ENCODE data around the gene G6PC3.

Gene G6PC3

DNA sequence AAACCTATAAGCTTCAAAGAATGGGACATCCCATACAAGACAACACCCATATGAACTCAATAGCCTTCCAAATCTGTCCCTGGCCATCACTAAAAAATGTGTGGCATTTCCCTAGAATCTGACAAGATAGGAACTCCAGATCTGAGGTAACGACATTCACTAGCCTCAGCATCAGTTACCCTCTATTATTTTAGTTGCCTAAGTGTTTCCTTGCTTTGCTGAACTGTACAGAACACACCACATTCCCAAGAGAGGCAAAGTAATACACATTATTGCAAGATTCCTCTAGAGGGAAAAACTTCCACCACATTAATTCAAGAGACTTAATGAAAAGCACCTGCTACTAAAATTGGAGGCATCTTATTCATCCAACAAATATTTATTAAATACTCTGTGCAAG lies 9.1 kb upstream of the G6PC3 start:
- no peak for DNase-seq

DNA sequence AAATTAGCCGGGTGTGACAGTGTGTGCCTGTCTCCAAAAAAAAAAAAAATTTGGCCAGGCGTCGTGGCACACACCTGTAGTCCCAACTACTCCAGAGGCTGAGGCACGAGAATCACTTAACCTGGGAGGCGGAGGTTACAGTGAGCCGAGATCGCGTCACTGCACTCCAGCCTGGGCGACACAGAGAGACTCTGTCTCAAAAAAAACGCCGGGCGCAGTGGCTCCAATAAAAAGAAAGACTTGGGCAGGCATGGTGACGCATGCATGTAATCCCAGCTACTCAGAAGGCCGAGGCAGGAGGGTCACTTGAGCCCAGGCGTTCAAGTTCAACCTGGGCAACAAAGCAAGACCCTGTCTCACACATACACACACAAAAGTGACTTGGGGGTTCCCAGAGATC lies 7.7 kb upstream of the G6PC3 start:
- DNase-seq = no peak

DNA sequence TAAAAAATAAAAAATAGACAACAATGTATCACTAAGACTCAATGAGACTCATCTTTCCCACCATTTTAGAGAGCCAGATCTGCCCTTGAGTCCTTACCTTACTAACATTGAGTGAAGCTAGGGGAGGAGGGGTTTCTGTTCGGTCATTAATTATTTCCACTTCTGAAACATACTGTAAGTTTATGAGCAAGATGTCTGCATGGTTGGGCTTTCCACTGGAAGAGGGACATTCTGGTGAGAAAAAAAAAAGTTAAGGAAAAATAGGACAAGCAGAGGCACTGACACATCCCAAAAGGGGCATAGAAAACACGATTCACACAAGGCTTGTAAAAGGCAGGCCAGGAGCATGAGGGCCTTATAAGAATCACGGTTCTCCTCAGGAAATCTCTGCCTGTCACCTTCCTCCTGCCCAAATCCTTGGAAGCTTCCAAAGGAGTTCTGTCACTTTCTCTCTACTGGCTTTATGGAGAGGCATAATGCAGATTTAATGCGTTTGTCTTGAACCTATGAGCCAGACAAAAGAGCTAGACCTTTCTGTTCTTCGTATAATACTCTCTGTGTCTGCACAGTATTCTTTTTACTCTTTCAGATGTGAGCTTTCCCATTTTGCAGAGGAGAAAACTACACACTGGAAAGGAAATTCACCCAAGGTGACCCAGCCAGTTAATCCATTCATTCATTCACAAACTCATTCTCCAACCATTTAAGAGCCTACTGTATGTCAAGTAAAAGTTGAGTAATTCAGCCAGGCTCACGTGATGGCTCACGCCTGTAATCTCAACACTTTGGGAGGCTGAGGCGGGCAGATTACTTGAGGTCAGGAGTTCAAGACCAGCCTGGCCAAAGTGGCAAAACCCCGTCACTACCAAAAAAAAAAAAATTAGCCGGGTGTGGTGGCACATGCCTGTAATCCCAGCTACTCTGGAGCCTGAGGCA lies 6.6 kb upstream of the G6PC3 start:
- no peak for DNase-seq

DNA sequence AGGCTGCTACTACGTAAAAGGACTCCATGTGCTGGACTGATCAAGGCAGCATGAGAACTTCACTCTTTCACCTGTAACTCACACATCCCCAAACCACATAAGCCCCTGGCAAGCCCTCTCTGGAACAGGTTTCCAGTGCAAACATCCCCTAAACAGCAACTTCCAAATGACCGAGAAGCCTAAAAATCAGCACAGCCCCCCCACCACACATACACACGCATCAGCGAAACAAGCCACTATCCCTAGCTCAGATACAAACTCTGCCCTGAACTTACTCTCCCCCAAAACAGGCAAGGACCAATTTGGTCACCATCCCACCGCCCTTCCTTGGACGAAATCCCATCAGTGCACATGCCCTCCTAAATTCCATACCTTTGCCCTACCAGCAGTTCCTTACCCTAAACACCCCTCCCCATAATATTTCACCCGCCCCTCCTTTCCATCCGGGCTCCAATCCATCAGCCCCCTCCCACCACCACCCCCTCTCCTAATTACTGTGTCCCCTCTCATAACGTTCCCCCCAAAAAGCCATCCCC lies 4.8 kb upstream of the G6PC3 start:
- no peak for DNase-seq

DNA sequence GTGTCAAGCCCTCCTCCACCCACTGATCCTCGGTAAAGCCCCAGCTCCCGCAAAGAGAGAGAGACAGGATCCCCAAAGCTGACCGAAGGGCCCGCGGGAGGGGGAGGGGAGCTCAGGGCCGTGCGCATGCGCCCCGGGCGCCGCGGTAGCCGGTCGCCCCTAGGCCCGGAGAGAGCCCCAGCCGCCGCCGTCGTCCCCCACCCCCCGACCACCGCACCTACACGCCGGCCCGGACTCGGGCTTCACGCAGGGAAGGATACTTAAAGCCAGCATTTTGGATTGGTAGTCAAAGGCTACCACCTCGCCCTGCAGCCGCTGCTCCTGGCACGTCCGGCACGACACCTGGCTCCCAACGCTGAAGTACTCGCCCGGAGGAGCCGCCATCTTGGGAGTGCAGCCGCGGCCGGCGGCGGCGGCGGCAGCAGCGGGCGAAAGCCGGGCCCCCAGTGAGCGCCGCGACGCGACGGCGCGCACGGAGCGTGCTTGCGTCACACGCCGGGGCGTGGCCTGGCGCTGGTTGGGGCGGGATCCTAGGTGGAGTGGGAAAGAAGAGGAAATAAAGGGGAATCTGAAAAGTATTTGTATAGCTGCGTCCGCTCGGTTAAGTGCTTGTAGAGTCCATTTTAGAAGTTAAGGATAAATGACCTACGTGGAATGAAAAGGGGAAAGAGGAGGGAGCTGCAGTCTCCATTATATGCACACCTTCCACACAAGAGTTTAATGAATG lies 4.2 kb upstream of the G6PC3 start, which contains the start of gene LSM12:
Gene LSM12 (minus strand): TSS at position 468 of the 727 bp plus-strand sequence. CDS start 84 bp downstream, at position 384.
- peak; percentile 87 for DNase-seq

DNA sequence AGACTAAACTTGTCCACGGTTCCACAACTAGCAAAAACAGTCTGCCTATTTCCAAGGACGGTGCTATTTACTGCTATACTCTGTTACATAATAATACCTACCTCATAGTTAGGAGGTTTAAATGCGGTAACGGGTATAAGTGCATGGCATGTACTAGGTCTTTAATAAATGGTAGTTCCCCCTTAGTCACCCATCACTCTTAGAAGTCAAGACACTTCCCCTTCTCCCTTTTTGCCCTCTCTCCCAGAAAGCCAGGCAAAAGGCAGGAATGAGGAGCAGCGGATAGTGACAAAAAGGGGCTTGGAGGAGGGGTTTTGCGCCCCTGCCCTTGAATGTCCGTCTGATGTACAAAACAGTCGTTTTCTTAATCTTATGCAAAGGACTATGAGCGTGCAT lies 3.0 kb upstream of the G6PC3 start:
- no peak for DNase-seq

DNA sequence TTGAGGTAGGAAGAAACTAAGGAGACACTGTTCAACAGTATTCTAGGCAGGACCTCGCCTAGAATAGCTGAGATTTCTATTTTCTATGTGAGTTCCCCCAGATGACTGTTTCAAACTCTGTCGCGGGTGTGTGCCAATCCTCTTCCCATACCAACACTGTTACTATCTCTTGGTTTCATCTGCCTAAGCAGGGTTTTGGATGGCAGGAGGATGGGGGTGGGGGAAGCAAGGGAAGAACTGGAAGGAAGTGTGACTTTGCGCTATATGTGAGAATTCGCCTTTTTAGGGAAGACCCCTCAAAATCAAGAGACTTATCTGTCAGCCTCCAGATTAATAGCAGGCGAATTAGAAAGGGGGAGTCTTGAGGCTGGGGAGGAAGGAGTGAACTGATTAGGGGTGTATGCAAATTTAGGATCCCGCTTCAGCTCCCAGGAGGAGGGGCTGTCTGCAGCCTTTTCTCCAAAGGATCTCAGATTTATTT lies 521 bp upstream of the G6PC3 start:
- no peak for DNase-seq

DNA sequence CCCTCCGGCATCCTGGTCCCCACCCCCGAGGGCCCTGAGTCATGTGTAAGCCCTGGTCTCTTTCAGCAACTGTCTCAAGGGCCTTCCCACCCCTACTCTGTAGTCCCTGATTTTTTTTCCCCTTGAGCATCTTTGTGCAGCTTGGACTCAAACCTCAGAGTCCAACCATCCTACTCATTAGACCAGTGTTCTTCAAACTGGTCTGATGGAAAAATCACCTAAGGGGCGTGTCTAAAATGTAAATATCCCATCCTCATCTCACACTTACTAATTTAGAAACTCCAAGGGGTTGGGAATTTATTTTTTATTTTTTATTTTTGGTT lies 624 bp downstream of the G6PC3 start:
- DNase-seq = no peak

DNA sequence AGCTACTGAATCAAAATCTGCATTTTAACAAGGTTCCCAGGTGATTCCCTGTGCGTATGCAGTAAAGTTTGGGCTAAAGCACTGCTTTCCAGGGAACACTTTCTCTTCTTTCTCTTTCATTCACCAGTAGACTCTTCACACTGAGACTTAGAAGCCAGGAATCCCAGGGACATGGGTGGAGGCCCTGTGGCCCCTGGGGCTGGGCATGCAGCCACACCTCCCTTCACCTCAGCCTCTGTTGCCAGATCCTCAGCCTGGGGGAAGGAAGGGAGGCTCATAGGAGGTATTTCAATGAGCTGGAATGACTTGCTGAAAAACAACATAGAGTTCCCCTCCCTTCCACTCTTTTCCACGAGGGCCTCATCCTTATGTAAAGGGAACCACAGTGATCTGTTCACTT lies 1.2 kb downstream of the G6PC3 start:
- DNase-seq = no peak

DNA sequence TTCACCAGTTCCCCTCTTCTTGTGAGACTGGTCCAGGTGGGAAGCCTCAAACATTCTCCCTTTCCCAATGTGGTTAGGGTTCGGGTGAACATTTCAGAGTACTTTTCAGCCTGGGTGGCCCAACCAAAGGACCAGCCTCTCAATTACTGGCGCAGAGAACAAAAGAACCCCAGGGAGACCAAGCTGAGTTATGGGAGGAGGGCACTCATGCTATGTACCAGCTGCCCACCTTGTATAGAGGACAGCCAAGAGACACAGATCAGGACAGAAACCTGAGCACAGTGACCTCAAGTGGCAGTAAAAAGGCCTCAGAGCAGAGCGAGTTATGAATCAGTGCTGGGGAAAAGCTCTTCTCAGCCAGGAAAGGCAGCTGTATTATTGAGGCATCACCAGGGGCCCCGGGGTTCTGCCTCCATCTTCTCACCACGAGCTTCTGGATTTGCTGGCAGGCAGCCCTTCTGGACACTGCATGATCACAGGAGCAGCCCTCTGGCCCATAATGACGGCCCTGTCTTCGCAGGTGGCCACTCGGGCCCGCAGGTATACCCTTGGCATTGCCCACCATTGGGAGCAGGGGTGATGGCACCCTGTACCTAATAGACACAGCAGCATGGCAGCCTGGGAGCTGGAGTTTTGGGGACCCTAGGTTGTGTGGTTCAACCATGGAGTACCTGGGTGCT lies 3.8 kb downstream of the G6PC3 start:
- no peak for DNase-seq

DNA sequence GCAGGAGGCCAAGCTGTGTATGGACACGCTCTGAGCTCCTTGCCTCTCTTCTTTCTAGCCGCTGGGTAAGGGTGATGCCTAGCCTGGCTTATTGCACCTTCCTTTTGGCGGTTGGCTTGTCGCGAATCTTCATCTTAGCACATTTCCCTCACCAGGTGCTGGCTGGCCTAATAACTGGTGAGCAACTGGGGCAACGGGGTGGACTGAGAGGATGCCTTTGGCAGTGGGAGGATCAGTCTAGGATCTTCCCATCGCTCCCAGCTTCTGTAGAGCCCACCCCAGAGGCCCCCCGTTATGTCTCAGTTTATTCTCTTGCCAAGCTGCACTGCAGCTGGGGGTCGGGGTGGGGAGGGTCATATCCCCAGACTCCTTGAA lies 4.4 kb downstream of the G6PC3 start:
- no peak for DNase-seq

DNA sequence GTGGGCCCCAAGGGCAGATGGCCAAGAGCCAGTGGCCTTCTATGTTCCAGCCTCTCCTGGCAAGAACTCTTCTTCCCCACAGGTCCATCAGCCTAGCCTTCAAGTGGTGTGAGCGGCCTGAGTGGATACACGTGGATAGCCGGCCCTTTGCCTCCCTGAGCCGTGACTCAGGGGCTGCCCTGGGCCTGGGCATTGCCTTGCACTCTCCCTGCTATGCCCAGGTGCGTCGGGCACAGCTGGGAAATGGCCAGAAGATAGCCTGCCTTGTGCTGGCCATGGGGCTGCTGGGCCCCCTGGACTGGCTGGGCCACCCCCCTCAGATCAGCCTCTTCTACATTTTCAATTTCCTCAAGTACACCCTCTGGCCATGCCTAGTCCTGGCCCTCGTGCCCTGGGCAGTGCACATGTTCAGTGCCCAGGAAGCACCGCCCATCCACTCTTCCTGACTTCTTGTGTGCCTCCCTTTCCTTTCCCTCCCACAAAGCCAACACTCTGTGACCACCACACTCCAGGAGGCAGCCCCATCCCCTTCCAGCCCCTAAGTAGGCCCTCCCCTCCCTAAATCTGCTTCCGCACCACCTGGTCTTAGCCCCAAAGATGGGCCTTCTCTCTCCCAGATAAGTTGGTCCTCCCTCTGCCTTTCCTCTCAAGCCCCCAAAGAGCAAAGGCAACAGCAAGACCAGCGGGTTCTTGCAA lies 5.2 kb downstream of the G6PC3 start:
- DNase-seq = no peak

DNA sequence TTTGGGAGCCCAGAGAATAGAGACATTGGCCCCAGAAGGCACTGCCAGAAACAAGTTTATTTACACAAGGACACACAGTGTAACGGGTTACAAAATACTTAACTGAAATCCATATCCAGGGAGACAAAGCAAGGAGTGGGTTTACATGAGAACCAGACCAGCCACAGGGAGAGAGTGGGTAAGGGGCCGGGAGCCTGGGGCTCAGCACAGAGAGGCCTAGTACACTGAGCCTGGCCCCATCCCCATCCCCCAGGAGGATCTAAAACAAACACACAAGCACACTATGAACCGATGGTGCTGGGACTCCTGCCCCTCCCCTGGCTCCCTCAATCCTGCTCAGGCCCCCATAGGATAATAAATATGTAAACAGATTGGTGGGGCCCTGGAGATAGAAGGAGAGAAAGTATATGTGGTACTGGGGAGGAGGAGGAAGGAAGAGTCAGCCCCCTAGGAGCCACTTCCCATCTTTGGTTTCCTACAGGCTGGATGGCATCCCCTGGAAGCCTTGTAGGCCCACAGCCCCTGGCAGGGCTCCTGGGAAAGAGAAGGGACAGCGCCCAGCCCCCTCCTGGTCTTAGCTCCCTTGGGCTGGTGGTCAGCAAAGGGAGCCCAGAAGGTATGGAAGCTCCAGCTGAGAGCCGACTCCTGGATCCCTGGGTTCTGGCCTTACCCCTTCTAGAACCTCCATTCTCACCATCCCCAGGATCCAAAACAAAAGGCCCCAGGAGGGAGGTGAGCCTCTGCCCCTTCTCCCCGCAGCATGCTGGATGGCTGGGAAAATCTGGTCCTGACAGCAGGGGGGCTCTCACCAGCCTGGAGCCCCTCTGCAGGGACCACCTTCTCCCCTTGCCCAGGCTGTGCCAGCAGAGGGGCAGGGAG lies 6.4 kb downstream of the G6PC3 start:
- no peak for DNase-seq

DNA sequence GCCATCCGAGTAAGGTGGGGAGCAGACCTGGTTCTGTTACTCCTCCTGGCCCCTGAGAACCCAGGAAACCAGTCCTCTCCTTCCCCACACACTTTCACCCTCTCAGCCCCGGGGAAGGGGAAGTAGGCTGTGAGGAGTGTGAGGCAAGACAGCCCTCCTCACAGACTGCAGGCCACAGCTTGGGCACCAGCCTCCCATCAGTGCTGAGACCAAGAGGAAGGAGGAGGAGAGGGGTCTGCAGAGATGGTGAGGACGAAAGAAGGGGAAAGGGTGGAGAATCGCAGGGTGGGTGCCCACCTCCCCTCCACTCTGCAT lies 7.0 kb downstream of the G6PC3 start:
- DNase-seq = no peak

DNA sequence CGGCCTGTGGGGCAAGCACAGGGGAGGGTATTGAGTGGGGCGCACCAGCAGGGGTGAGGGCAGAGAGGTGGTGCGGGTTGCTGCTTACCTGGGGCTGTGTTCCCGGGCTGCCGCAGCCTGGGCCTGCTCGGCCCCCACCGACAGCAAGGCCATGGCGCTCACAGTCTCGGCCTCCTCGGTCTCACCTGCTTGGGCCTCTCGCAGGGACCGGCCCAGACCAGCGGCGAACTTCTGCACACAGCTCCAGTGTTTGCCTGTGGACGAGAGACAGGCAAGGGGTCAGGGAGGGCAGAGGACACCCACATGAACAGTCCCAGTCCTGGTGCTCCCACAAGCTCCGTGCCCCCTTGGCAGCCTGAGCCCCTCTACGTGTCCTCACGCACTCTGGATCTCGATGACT lies 7.9 kb downstream of the G6PC3 start:
- DNase-seq = no peak

DNA sequence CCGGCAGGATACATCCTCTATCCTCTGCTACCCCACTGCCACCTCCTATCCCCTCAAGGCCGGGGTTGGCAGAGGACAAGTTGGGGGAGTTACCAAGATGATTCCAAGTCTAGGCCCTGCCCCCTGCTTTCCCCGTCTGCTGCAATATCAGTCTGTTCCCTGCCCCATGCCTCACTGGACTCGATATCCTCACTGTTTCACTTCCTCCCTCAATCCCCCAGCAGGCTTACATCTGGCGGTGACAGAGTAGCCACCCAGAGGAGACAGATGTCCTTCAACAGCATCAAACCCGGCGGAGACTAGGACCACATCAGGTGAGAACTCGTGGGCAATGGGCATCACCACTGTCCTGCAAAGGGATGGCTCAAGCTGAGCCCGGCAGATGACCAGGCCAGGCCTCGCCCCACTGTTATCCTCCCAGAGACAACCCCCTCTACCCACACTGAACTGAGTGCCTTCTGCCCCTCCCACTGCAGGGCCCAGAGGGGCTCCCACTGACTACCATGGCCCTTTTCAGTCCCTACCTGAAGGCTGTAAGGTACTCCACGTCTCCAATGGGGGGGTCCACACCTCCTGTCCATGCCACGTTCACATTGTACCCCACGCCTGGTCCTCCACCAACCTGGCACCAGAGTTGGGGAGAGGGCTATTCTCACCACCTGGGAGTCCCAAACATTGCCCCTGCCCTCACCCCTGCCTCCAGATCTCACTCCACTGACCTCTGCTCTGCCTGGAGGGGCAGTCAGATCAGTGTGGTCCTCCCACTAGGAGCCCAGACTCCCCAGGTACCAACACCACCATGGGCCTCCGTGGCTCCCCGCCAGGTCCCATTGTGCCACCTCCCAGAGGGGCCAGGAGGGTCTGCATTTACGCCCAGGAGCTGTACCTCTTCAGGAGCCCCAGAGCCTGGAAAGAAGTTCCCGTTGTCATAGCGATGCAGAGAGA lies 9.6 kb downstream of the G6PC3 start:
- DNase-seq = no peak

DNA sequence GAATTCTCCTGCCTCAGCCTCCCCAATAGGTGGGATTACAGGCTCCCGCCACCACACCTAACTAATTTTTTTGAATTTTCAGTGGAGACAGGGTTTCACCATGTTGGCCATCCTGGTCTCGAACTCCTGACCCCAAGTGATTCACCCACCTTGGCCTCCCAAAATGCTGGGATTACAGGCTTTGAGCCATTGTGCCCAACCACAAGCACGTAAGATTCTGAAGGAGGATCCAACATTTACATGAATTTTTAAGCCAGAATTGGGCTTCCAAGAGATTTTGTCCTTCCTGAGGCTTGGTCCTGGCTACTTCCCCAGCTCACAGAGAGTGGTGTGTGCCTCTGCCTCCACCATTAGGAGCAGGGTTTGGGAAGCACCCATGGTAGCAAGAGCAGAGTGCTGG lies 11.1 kb downstream of the G6PC3 start:
- no peak for DNase-seq

DNA sequence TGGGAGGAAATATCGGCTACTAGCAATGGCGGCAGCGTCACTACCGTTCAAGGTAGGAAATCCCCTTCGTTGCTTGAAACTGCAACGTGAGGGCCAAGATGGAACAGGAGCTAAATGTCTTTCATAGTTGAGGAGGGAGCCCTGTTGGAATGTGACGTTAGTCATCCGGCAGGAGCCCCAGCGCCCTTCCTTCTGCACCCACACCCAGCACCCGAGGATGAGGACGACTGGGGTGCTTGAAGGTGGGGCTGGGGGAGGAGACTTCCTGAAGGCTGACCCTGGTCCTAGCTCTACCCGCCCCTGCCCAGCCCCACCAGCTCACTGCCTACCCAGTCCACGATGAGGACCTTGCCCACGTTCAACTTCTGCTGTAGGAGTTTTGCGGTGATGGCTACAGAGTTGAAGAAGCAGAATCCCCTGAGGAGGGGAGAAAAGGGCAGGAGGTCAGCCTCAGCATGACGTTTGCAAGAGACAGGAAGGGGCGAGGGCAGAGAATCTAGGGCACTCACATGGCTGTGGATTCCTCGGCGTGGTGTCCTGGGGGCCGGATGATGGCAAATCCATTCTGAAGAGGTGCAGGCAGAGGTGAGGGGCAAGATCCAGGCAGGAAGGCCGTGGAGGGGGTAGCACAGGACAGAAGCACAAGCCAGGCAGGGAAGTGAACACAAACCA lies 11.9 kb downstream of the G6PC3 start:
- no peak for DNase-seq

DNA sequence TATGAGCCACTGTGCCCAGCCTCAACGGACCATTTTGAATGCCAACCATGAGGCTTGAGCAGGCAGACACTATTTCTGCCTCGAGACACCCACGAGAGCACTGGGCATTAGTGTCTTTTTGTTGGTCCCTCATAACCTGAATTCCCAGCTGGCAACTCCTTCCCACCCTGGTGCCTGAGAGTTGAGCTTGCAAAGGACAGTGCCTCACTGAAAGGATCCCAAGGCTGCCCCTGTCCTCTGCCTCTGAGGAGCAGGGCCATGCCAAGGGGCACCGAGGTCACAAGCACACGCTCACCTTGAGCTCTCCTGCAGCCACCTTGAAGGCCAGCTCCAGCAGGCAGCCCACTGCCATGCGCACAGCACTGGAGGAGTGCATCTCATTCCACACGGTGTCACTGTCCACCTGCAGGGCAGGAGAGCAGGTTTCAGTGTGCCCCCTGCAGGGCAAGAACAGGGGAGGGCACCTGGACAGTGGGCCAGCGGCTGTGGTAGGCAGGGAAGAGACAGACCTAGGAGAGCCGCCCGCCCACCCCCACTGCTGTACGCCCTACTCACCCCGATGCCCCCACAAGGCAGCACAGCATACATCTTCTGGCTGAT lies 12.8 kb downstream of the G6PC3 start:
- no peak for DNase-seq

DNA sequence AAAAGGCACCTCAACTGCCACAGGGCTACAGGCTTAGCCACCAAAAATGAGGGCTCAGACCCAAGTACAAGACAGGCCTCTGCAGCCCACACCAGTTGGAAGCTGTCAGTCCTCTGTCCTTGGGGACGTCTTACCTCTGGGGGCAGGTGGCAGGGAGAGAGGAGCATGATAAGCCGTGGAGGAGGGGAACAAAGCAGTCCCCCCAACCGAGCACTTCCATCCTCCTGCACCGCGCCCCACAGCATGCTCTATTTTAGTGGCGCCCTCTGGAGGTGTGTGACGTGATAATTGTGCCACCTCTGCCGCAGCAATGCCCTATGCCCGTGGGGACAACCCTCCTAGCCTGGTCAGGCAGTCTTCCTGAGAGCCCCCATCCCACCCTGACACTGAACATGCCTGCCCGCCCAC lies 13.6 kb downstream of the G6PC3 start:
- DNase-seq = peak; percentile 22
